Activated T-cell treated with anti-CD3 and anti-CD28 coated beads for 1 hour (primary cell): ENCODE measurements around the gene TDP2.
"Not testable (repeated sequence)": the region's sequence is repeated elsewhere in the genome, so short reads cannot be mapped to it uniquely, and the experiment has no call there.

Experiments
- DNase-seq: peaks from one replicate; pipeline ENCODE4 v3.0.0-alpha.2; 2020; ENCODE audit warnings: low read depth

Gene TDP2

DNA sequence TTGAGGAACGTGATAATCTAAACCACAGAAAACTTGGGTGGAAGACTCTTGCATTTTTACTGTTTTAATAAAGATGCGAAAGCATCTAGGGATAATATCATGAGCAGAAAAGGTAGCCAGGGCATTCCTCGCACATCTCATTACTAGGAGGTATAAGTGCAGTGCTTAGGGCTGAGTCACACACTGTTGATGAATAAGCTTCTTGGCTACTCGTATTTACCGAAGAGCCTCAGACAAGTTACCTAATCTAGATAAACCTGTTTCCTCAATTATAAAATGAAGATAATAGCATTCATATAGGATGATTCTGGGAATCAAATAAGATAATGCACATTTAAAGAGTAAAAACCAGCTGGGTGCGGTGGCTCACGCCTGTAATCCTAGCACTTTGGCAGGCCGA lies 19.9 kb downstream of the TDP2 start:
- DNase-seq = no peak

DNA sequence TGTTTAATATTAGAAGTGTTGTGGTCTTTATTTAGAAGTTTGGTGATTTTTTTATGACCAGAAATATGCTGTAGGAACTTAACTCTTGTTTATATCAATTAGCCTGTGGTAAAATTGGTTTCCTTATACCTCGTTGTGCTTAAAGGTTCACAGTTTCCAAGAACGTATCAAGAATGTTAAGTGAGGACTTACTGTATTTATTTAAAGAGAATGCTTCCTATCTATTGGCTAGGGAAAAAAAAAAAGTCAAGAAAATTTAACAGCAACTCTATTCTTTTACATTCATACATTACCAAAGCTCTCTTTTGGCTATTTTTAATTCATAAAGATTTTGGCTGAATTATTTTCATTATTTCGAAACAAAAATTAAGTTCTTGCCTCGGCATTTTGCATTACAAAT lies 22.3 kb downstream of the TDP2 start:
- no peak for DNase-seq

DNA sequence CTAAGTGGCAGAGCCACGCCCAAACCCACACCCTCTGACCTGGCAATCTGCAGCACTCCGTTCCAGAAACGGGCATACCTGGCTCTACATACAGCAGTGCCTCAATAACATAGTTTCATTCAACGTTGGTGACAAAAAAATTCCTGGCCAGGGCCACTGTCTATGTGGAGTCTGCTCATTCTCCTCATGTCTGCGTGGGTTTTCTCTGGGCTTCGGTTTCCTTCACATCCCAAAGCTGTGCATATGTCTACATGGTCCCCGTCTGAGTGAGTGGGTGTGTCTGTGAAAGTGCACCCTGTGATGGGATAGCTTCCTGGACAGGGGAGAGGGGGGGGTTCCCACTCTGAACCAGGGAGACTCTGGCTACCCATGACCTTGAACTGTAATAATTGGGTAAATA lies 22.8 kb downstream of the TDP2 start:
- no peak for DNase-seq

DNA sequence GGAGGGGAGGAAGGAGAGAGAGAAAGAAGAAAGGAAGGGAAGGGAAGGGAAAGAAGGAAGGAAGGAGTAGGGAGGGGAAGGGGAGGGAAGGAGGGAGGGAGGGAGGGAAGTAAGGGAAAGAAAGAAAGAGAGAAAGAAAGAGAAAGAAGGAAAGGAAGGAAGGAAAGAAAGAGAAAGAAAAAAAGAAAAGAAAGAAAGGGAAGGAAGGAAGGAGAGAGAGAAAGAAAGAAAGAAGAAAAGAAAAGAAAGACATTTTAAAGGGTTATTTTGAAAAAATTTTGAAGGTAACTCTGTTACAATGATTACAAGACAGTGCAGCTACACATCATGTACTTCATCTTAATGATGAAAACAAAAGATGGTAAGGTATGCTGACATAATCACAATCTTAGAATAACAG lies 24.6 kb downstream of the TDP2 start:
- no peak for DNase-seq

DNA sequence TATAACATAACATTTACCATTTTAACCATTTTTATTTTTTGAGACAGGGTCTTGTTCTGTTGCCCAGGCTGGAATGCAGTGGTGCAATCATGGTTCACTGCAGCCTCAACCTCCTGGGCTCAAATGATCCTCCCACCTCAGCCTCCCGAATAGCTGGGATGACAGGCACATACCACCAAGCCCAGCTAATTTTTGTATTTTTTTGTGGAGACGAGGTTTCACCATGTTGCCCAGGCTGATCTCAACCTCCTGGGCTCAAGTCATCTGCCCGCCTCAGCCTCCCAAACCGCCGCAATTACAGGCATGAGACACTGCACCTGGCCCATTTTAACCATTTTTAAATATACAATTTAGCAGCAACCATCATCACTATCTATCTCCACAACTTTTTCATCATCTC lies 26.1 kb downstream of the TDP2 start:
- DNase-seq = not testable (repeated sequence)

DNA sequence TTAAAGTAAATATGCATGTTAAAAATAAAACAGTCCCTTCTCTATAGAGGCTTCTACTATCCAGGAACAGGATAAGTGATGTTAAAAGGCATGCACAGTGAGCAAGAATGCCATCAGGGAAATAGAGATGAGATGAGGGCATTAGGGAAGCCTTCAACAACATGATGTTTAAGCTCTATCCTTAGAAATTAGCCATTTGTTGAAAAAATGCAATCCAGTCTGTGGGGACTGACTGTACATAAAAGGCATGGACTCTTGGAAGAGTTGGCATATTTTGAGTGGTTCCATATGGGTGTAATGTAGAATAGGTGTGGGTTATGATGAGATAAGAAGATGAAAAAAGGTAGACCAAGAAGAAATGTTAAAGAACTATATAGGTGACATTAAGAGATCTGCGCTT lies 26.5 kb downstream of the TDP2 start:
- no peak for DNase-seq

DNA sequence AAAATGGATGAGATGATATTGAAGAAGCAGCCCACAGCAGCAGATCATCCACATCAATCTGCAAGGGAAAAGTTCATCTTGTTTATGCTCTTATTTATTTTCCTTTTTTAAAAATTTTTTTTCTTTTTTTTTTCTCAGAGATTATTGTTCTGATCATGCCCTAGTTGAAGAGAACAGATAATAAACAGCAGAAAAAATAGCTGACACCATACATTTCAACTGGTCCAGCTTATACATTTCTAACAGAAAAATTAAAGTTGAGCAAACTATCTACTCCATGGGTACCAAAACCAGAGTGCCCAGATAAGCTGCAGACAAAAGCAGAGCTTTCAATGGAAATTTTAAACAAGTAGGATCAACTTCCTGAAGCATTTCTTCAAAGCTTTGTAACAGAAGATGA lies 30.0 kb downstream of the TDP2 start:
- no peak for DNase-seq

DNA sequence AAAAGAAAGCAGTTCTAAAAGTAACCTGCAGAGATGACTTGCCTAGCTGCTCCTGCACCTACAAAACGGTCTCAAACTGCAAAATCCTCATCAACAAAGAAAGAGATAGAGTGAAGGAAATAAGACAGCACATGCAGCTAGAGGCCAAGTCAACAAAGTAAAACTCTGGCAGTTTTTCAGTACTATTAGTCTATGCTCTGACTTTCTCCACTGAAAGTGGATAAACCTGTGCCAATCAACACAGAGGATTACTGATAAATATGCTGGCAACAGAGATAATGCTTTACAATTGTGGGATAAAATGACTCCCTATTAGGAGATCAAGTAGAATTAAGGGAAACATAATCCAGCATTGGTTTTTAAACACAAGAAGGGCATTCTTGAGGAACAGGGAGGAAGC lies 34.1 kb downstream of the TDP2 start:
- no peak for DNase-seq

DNA sequence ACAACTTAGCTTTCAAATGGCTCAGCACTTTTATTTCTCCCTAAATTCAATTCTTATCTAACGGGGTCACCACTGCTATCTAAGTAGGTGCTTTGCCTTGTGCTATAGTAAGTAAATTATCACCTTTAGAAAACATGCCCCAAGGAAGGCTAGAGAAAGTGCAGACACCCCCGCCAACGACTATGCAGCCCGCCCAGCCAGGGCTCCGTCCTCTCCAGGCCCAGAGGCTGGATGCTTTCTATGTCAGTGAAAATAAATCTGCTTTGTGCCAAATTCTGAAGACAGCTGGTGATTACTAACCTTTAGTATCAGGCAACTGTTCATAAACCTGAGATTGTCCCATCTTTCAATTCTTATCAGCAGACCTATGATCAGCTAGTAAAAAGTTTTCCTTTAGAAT lies 35.0 kb downstream of the TDP2 start:
- DNase-seq = no peak

DNA sequence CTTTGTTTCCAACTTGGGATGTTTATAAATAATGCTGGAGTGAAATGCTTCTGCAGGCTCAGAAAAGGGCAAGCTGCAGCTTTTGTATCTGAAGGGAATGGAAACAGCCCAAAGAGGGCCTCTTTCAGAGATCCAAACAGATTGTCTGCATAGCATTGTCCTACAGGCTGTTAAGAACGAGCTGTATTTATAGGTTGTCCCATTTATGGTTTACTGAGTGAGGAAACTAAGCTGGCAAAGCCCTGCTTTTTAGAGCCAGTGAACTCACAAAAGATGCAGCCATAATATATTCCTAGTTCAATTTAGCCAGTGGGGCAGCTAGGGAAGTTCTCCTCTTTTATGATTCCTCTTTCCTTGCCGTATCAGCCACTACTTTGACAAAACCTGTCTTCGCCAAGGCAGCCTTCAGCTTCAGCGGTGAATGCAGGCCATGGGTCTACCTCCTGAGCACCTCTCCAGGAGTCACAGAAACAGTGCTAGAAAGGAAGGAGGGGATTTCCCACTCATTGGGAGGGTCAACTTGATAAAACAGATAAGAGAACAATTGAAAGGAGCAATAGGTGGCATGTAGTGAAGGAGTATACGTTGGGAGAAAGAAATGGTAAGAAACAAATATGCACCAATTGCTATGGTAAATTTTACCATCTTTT lies 35.7 kb downstream of the TDP2 start:
- DNase-seq = no peak

DNA sequence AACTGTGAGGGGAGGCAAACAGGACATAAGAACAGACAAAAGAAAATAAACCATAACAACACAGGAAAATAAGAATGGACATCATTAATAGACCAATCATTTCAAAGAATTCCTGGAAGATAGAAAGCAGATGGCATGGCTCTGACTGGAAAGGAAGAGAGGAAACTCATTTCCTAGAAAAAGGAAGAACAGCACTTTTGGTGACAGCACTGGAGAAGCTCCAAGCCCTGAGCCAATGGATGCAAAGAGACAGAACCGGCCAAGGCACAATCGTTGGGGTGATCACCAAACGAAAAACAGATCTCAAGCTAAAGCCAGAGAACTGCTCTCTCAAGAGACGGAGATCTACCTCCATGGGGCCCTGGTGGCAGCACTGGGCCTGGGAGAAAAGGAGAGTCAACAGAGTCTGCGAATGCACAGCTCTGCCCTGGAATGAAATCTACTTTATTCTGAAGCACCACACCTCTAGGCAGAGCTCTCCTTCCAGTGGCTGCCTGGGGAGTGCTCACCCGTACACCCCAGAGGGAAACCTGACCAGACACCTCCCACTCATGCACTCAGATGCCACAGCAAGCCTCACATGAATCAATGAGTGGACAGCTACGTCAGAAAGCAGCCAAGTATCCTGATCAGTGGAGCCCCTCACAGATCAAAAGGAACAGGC lies 44.9 kb downstream of the TDP2 start:
- DNase-seq = no peak

DNA sequence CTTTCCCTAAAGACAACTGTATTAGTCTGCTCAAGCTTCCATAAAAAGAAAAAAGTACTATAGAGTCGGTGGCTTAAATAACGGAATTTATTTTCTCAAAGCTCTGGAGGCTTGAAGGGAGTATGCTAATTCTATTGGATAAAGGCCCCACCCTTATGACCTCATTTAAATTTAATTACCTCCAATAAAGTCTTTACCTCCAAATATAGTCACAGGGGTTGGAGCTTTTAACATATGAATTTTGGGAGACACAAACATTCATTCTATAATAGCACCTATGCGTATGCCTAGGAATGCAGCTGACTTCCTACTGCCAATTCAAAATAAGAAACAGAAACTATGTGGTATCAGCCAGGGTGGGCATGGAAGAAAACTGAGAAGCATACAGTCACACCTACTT lies 46.1 kb downstream of the TDP2 start:
- no peak for DNase-seq

DNA sequence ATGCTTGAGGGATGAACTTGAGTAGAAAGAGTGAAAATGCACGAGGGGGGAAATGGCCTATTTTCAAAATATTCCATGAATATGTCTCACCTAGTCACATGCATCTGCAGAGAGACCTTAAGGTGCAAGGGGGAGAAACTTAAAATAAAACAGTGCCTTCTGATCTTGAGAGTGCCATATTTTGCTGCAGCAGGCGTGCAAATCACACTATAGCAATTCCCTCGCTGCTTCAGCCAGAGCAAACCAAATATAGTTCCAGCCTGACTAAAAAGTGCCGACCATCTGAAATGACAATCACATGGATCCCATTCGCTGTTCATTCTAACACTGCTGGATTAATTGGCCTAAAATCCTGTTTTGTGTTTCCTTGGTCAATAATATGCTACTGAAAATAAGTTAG lies 47.0 kb downstream of the TDP2 start:
- no peak for DNase-seq

DNA sequence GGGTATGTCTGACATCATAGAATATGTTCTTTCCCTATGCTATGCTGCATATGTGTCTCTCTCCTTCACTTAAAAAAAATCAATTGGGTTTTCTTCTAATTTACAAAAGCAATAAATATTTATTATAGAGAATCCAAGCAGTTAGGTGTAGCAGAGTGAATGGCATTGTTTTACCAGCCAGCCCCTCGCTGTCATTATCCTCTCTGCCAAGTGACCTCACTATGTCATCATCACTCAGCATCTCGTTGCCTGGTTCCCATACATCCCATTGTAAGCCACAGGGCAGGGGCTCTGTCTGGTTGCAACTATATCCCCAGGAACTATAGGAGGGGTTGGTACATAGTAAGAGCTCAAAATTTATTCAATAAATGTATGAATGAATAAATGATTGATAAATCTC lies 52.1 kb downstream of the TDP2 start:
- no peak for DNase-seq

DNA sequence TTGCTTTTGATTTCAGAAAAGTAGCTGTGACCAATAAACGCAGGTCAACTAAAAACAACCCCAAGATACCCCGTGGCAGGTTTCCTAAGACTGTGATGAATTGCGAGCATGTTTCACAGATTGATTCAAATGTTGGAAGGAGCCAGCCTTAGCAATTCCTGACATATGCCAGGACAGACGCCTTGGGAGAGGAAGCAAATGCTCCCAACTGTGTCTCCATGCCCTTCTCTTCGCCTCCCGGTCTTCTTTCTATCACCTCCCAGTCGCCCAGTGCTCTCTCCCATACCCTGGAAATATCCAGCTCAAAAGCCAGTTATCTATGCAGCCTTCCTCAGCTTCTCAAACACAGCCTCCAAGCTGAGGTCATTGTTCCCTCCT lies 52.7 kb downstream of the TDP2 start:
- DNase-seq = no peak

DNA sequence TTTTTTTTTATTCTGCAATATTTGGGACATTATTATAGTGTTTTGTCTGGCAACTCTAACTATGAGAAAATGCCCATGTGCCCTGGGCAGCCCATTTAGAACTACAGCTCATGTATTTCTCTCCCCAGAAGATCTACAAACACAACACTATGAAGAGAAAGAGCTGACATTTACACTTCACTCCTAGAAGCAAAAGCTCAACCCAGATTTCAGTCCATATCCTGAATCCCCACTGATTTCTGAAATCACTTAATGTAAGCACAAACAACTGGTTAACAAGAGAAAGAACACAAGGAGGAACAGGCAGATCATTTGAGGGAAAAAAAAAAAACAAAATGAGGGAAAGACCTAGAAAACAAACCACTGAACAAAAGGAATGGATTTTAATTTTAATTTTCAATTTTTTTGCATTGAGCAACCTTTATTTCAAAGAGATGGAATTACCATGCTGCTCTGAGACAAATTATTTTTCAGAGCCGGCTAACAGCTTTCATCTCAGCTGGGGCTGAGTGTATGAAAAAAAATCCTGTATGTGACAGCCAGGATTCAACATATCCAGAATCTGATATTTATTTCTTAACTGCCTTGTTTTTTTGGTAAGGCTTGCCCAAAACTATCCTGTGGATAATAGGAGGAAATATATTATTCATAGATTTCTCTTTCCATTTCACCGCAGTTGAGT lies 53.2 kb downstream of the TDP2 start:
- DNase-seq = no peak

DNA sequence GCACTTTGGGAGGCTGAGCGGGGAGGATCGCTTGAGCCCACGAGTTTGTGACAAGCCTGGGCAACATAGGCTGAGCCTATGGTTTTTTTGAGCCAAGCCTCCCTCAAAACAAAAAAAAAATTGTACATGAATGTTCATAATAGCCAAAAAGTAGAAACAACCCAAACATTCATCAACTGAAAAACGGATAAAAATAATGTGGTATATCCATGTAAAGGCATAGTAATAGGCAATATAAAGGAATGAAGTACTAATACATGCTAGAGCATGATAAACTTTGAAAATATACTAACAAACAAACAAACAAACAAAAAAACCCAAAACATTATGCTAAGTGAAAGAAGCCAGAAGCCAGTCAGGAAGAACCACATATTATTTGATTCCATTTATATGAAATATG lies 56.0 kb downstream of the TDP2 start:
- no peak for DNase-seq

DNA sequence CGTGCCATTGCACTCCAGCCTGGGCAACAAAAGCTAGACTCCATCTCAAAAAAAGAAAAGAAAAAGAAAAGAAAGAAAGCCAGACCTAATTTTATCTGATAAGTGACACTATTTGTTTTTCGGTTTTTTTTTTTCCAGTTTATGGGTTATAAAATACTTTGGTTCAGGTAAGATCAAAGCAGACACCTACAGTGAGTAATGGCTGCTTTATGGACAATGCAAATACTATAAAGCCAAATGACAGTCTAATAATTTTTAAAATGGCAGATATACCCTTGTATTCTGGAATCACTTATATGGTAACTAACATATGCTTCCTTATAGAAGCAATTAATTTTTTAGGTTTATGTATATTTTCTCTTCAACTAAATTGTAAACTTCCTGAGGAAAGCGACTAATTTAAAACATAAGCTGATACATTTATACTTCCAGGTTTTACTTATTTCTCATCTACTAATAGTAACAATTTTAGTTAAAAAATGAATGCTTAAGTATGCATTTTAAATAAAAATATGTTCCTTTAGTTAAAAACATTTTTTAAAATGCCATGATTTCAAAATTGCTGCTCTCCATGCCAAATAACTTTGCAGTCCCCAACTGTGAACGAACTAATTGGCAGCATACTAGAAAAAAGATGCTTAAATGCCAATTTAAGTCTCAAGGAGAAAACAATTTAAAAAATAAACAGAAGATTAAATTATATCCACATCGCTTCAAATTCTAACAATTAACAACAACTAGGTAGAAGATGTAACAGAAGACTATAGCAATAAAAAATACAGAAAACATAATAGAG lies 59.2 kb downstream of the TDP2 start:
- no peak for DNase-seq

DNA sequence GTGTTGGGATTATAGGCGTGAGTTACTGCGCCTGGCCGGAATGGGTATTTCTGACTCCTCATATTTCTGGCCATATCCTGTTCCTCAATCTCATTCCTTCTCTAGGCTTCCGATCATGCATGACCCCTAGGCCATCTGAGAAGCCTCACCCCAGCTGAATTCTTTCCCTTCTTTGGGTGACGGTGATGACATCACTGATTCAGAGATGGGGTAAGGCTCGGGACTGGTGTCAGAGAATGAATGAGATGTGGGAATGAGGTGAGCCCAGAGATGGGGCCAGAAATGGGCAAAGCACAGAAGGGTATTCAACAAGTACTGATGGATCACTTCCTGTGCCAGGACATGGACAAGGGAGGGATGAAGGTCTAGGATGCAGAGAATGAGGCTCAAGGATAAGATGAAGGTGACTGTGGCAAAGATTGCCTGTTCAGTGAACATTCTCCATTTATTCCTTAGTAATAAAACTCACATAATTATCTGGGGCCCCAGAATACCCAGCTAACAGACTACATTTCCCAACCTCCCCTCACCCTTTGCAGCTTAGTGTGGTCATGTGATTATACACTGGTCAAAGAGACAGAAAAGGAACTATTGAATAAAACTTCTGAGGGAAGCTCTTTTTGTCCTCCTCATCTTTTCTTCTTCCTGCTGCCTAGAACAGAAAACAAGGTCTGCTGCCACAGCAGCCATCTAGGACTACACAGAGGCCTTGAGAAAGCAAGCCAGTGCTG lies 60.3 kb downstream of the TDP2 start:
- no peak for DNase-seq

DNA sequence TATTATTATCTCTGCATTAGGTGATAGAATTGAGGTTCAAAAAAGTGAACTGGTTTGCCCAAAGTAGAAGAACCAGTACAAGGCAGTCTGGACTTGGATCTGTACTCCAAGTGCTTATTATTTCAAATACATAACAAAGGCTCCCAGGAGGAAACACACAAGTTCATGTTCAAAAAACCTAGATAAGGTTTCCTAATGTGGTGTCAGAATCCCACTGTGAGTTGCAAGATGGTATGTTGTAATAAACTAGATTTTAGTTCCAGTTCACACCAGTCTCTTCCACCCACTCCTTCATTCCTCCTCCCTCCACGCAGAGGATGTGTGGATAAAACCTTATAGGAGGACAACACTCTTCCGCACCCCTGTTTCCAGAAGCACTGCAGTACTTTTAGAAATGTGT lies 63.5 kb downstream of the TDP2 start:
- no peak for DNase-seq

DNA sequence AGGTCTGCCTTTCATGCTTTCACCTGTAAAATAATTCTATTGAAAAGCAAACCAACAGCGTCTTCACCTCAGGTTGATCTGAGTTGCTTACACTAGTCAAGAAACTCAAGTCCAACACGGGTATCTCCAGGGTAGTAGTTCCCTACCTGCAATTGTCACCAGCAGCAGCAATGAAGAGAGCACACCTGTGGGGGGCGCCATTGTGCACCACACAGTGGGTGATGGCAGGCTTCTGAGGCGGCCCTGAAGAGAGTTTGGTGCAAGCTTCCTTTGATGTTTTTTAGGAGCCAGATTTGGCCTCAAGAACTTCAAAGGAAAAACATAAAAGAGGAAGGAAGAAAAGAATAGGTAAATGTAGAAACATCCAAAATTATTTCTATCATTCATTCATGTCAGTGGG lies 65.8 kb downstream of the TDP2 start:
- DNase-seq = no peak
